ENCODE data around the gene CXCL11.

CXCL11 gene

DNA sequence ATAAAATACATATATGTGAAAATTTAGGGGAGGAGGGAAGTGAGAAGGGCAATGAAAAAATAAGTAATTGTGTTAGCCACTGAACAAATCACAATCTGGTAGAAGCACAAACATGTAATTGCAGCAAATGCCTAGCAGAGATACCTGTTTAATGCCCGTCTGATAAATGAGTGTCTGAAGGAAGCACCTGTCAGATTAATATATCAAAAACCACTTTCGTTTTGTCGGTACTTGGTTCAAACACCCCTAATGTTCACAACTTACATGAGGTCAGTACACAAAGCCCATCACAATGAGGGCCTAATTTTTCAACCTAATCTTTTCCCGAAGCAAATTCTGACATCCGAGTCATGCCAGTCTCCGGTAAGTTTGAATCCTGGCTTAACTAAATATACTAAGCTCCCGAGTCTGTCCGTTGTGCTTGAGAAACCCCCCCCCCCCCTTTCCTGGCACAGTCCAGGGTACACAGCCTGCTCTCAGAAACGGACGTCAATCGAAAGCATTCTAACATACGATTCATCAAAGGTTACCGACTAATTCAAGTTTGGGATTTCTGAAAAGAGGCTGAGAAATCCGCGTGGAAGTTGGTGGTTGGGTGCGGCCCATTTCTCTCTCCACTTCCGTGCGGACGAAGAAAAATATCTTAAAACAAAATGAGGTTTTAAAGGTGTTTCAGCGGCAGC, 45.9 kb downstream of the CXCL11 start:
- TF ChIP-seq, protein P1, sequence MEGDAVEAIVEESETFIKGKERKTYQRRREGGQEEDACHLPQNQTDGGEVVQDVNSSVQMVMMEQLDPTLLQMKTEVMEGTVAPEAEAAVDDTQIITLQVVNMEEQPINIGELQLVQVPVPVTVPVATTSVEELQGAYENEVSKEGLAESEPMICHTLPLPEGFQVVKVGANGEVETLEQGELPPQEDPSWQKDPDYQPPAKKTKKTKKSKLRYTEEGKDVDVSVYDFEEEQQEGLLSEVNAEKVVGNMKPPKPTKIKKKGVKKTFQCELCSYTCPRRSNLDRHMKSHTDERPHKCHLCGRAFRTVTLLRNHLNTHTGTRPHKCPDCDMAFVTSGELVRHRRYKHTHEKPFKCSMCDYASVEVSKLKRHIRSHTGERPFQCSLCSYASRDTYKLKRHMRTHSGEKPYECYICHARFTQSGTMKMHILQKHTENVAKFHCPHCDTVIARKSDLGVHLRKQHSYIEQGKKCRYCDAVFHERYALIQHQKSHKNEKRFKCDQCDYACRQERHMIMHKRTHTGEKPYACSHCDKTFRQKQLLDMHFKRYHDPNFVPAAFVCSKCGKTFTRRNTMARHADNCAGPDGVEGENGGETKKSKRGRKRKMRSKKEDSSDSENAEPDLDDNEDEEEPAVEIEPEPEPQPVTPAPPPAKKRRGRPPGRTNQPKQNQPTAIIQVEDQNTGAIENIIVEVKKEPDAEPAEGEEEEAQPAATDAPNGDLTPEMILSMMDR (IDR thresholded peaks at IDR 0.05; ENCODE audit: borderline replicate concordance, insufficient read depth, low read depth, low read length) = no peak
- H3K4me3 ChIP-seq (ENCODE audit: low read depth, low read length) = peak overlapping the region; percentile 76

DNA sequence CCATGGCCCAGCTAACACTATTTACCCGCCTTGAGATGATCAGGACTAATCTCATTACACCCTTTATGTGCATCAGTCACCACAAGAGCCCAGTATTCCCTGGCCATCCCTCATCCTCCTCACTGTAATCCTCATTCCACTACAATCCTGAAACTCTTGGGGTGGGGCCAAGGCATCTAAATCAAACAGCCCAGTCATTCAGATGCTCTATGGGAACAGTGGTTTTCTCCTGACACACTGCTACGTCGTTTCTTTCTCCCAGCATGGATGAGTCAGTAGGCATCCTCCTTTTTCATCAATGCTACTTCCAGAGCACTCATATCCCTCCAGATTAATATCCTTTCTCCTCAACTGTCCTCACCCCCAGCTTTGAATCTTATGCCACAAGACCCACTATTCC, 50.8 kb downstream of the CXCL11 start:
- H3K4me3 ChIP-seq (ENCODE audit: low read depth, low read length) = no peak overlapping the region
- TF ChIP-seq, protein P1 (IDR thresholded peaks at IDR 0.05; ENCODE audit: borderline replicate concordance, insufficient read depth, low read depth, low read length) = no peak
